HepG2 (cell line): ENCODE data around the gene NECTIN2. TPM values are rescaled to one million over a fixed set of nuclear protein-coding genes. Genes with fewer than 3 reads are reported as not detected.

Source experiments
- ASH2L ChIP-seq: fragments of 300-600, 200-600 bp; sonication (generic); IDR thresholded peaks from 2 replicates; pipeline ENCODE4 v1.7.0; 2017; ENCODE audit warnings: low read depth, mild to moderate bottlenecking, moderate library complexity, mixed read lengths, low read length; ENCODE audit not compliant: insufficient read length
- ATAD3A ChIP-seq: sonication (generic); formaldehyde crosslinking; IDR thresholded peaks from 2 replicates; pipeline ENCODE4 v1.4.0; 2020; ENCODE audit warnings: missing genetic modification reagents
- FOSL1 ChIP-seq: sonication (generic); formaldehyde crosslinking; IDR thresholded peaks from 2 replicates; pipeline ENCODE4 v1.9.0; 2021; ENCODE audit warnings: missing genetic modification reagents, borderline replicate concordance
- GATA4 ChIP-seq: sonication (generic); IDR thresholded peaks from 2 replicates; pipeline ENCODE4 v1.6.1; 2016; ENCODE audit warnings: antibody characterized with exemption, low read depth, borderline replicate concordance
- HNF4A ChIP-seq: sonication (generic); formaldehyde crosslinking; IDR thresholded peaks from 2 replicates; pipeline ENCODE4 v1.4.0; 2020; ENCODE audit warnings: missing genetic modification reagents
- KDM6A ChIP-seq: IDR thresholded peaks from 2 replicates; pipeline ENCODE4 v1.6.1; 2016; ENCODE audit warnings: low read depth
- MED1 ChIP-seq: sonication (generic); formaldehyde crosslinking; IDR thresholded peaks from 2 replicates; pipeline ENCODE4 v1.4.0; 2020; ENCODE audit warnings: missing genetic modification reagents
- NFE2L1 ChIP-seq: sonication (generic); formaldehyde crosslinking; IDR thresholded peaks from 2 replicates; pipeline ENCODE4 v1.4.0; 2020; ENCODE audit warnings: missing genetic modification reagents, mild to moderate bottlenecking, borderline replicate concordance
- RBM39 ChIP-seq: fragments of 200-400 bp; formaldehyde crosslinking; IDR thresholded peaks from one replicate; pipeline ENCODE4 v1.6.1; 2018; ENCODE audit warnings: antibody characterized with exemption, mild to moderate bottlenecking, low read depth, low read length; ENCODE audit not compliant: poor library complexity, severe bottlenecking
- SRSF4 ChIP-seq: fragments of 200-400 bp; formaldehyde crosslinking; IDR thresholded peaks from one replicate; pipeline ENCODE4 v1.6.1; 2018; ENCODE audit warnings: mild to moderate bottlenecking, low read depth, low read length, moderate library complexity; ENCODE audit not compliant: poor library complexity, severe bottlenecking
- TBP ChIP-seq: sonication (generic); formaldehyde crosslinking; IDR thresholded peaks from 2 replicates; pipeline ENCODE4 v1.5.0; 2020; ENCODE audit warnings: missing genetic modification reagents
- TMF1 ChIP-seq: sonication (generic); formaldehyde crosslinking; IDR thresholded peaks from 2 replicates; pipeline ENCODE4 v1.8.1; 2022; ENCODE audit warnings: low read depth, missing genetic modification reagents
- ZNF180 ChIP-seq: sonication (generic); formaldehyde crosslinking; IDR thresholded peaks from 2 replicates; pipeline ENCODE4 v1.4.0; 2020; ENCODE audit warnings: low read depth, missing genetic modification reagents, borderline replicate concordance
- ZNF367 ChIP-seq: sonication (generic); formaldehyde crosslinking; IDR thresholded peaks from 2 replicates; pipeline ENCODE4 v1.4.0; 2020; ENCODE audit warnings: missing genetic modification reagents, borderline replicate concordance
- ZNF747 ChIP-seq: sonication (generic); formaldehyde crosslinking; IDR thresholded peaks from 2 replicates; pipeline ENCODE4 v1.8.1; 2023; ENCODE audit warnings: missing genetic modification reagents, mild to moderate bottlenecking, borderline replicate concordance
- ZNF782 ChIP-seq: sonication (generic); formaldehyde crosslinking; IDR thresholded peaks from 2 replicates; pipeline ENCODE4 v1.4.0; 2020; ENCODE audit warnings: missing genetic modification reagents, mild to moderate bottlenecking, borderline replicate concordance
- polyA plus RNA-seq, 8 experiments: library from polyadenylated mRNA; depleted of rRNA in 3 of 8; stranded (reverse) in 7 of 8; unstranded in 1 of 8; fragments of >200 nt; fragmentation: Illumina TruSeq in 4 of 8; extraction: Trizol in 4 of 8; gene quantifications; 2 replicates each; pipeline versions ENCODE4 v1.2.1 to v1.2.3, GENCODE V29; 2011 to 2016; ENCODE audit warnings: low read depth in 4 of 8, missing spikeins in 1 of 8, mixed read lengths in 1 of 8; ENCODE audit not compliant: insufficient read depth in 1 of 8
- total RNA-seq, 5 experiments: library from RNA; depleted of rRNA; stranded (reverse); fragments of >200 nt; fragmentation: Illumina TruSeq; extraction: Trizol; gene quantifications; 2 replicates each; pipeline ENCODE4 v1.2.3, GENCODE V29; 2016; ENCODE audit warnings: low read depth in 1 of 5
- TF ChIP-seq, protein P1 (sequence below): sonication (generic); formaldehyde crosslinking; IDR thresholded peaks from 2 replicates; pipeline ENCODE4 v1.8.0; 2022; ENCODE audit warnings: missing genetic modification reagents, mild to moderate bottlenecking, borderline replicate concordance
- TF ChIP-seq, protein P2 (sequence below): IDR thresholded peaks from 2 replicates; pipeline ENCODE4 v1.6.1; 2016
- TF ChIP-seq, protein P3 (sequence below): IDR thresholded peaks from 2 replicates; pipeline ENCODE4 v1.6.1; 2016; ENCODE audit warnings: low read depth, control low read depth

NECTIN2 gene
- total and polyA plus RNA-seq, 2 of the 13 experiments (the other 11 are each of a cell fraction or from before 2014, with no cell fraction given): 75.4 to 114 TPM

DNA sequence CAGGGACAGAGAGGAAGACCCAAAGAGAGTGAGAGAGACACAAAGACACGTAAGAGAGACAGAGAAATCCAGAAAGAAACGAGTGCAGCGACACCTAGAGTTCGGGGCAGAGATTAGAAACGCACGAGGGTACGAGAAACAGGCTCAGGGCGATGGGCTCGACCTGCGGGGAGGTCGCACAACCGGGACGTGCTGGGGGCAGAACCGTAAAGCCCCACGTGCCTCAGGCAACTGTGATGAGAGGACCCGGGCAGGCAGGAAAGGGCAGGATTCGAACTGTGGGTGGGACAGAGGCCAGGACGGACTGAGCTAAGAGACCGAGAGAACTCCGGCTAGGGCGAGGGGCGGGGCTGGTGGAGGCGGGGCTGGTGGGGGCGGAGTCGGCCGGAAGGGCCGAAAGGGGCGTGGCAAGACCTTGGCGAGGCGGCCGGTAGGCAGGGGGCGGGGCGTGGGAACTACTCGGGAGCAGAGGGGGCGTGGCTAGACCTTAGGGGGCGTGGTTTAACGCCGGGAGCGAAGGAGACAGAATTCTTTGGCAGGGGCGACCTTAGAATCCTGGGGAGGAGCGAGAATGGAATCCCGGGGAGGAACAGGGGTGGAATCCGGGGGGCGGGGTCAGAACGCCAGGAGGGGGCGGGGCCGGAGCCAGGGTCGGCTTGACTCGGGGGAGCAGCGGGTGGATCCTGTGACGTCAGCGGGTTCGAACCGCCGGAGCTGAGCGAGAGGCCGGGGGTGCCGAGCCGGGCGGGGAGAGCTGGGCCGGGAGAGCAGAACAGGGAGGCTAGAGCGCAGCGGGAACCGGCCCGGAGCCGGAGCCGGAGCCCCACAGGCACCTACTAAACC lies at the start of gene NECTIN2 (continued):
- TF ChIP-seq ZNF367 (CRISPR knock-in tag) (no peak), TMF1 (CRISPR knock-in tag) (no peak), ZNF747 (CRISPR knock-in tag) (no peak), FOSL1 (CRISPR knock-in tag) (no peak), ZNF782 (CRISPR knock-in tag) (no peak), ATAD3A (CRISPR knock-in tag) (no peak), RBM39 (peak; percentile 12), MED1 (CRISPR knock-in tag) (peak; percentile 43; the same call in 1 of the 2 replicates), TBP (CRISPR knock-in tag) (no peak), ZNF180 (CRISPR knock-in tag) (no peak), GATA4 (no peak), NFE2L1 (no peak), HNF4A (CRISPR knock-in tag) (no peak), SRSF4 (no peak), ASH2L (no peak), KDM6A (CRISPR knock-in tag) (no peak)
- TF ChIP-seq, protein P1, sequence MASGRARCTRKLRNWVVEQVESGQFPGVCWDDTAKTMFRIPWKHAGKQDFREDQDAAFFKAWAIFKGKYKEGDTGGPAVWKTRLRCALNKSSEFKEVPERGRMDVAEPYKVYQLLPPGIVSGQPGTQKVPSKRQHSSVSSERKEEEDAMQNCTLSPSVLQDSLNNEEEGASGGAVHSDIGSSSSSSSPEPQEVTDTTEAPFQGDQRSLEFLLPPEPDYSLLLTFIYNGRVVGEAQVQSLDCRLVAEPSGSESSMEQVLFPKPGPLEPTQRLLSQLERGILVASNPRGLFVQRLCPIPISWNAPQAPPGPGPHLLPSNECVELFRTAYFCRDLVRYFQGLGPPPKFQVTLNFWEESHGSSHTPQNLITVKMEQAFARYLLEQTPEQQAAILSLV (CRISPR knock-in tag): no peak
- TF ChIP-seq, protein P2, sequence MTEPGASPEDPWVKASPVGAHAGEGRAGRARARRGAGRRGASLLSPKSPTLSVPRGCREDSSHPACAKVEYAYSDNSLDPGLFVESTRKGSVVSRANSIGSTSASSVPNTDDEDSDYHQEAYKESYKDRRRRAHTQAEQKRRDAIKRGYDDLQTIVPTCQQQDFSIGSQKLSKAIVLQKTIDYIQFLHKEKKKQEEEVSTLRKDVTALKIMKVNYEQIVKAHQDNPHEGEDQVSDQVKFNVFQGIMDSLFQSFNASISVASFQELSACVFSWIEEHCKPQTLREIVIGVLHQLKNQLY: 0 out of 2 replicates have a peak, but pooled peaks have one; percentile 33
- TF ChIP-seq, protein P3, sequence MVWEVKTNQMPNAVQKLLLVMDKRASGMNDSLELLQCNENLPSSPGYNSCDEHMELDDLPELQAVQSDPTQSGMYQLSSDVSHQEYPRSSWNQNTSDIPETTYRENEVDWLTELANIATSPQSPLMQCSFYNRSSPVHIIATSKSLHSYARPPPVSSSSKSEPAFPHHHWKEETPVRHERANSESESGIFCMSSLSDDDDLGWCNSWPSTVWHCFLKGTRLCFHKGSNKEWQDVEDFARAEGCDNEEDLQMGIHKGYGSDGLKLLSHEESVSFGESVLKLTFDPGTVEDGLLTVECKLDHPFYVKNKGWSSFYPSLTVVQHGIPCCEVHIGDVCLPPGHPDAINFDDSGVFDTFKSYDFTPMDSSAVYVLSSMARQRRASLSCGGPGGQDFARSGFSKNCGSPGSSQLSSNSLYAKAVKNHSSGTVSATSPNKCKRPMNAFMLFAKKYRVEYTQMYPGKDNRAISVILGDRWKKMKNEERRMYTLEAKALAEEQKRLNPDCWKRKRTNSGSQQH (CRISPR knock-in tag): 0 out of 2 replicates have a peak, but pooled peaks have one; percentile 32
